Peyer's patch (tissue), 4 donors: ENCODE results near the gene FLT1.

ENCODE experiments used
- POLR2A ChIP-seq, 2 donors: fragments of 450-650 bp; IDR thresholded peaks; one replicate each; pipeline ENCODE4 v1.5.1; 2017; ENCODE audit warnings: antibody characterized with exemption in 2 of 2, mild to moderate bottlenecking in 2 of 2, moderate library complexity in 2 of 2
- TF ChIP-seq, protein P1 (sequence below), 6 experiments: fragments of 450-650 bp in 4 of 6; fragments of 200-600 bp in 2 of 6; sonication (generic) in 1 of 6; IDR thresholded peaks; one replicate each; pipeline ENCODE4 v1.5.1; 2017 to 2019; ENCODE audit warnings: antibody characterized with exemption in 6 of 6, mild to moderate bottlenecking in 3 of 6, moderate library complexity in 1 of 6

DNA sequence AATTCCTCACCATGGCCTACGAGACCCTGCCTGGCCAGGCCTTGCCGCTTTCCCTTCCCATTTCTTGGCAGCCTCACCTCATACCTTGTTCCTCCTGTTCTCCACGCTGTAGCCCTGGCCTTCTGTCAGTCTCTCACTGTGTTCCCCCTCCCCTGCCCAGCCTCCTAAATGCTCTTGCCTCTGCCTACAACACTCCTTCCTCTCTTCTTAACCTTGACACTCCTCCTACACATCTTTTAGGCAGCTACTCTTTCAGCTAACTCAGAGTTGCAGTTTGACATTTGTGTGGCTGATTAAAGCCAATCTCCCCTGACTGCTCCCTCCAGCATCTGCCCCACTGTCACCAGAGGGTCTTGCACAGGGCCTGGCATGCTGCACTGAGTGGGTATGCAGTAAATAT is 150.8 kb downstream of the FLT1 start:
- TF ChIP-seq, protein P1, sequence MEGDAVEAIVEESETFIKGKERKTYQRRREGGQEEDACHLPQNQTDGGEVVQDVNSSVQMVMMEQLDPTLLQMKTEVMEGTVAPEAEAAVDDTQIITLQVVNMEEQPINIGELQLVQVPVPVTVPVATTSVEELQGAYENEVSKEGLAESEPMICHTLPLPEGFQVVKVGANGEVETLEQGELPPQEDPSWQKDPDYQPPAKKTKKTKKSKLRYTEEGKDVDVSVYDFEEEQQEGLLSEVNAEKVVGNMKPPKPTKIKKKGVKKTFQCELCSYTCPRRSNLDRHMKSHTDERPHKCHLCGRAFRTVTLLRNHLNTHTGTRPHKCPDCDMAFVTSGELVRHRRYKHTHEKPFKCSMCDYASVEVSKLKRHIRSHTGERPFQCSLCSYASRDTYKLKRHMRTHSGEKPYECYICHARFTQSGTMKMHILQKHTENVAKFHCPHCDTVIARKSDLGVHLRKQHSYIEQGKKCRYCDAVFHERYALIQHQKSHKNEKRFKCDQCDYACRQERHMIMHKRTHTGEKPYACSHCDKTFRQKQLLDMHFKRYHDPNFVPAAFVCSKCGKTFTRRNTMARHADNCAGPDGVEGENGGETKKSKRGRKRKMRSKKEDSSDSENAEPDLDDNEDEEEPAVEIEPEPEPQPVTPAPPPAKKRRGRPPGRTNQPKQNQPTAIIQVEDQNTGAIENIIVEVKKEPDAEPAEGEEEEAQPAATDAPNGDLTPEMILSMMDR (IDR thresholded peaks at IDR 0.05): no peak
- no peak for TF ChIP-seq POLR2A (IDR thresholded peaks at IDR 0.05)
